Fibroblast of skin of left biceps (primary cell): ENCODE measurements around the gene SPATA31E1.
A peak's percentile ranks its signal among the peaks of the same experiment; 100 is the strongest.

Experiments
- DNase-seq, 2 experiments: peaks; one replicate each; pipeline ENCODE4 v3.0.0-alpha.2; 2013; ENCODE audit warnings: low read depth in 2 of 2

The SPATA31E1 gene

DNA sequence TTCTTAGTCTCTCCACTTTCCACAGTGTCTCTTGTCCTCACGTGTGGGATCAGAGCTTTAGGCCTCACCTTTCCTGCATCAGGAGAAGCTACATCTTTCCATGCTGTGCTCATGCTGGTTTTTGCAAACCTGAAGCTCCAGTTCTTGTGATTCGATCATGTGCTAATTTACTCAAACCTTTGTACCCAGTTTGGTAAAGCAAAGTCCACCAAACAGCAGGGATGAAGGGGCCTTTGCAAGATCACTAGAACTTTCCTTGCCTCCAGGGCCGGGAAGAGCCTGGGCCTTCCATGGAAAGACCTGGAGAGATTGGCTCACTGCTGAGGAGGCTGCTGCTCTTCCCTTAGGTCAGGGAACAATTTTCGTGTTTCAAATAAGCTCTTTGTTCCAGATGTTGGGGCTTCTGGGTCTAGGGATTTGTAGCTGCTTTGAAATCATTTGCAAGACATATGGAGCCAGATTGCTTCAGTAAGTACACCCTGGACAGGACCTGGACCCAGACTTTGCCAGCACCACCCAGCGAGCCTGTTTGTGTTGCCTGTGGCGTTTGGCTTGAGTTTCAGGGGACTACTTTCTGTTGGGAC, 18.7 kb upstream of the SPATA31E1 start:
- no peak for DNase-seq

GRCh38 chr9:87864915-87865314, 17.8 kb upstream of the SPATA31E1 start:
- no peak for DNase-seq

DNA sequence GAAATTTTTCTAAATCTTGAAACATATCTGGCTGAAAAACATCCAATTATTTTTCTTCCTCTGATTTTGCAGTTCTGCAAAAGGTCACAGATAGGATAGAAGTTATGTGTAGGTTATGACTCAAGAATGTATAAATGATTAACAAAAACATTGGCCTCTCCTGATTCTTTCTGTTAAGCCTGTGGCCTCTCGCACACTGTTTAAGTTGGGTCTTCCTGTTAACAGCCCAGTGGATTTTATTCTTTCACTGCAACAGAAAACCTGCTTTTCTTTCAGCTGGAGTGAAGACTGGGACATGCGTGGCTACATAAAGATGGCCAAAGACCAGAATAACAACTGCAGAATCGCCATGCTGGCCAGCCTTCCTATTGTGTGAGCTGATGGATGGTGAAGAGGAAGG, 17.1 kb upstream of the SPATA31E1 start:
- DNase-seq = no peak

- DNase-seq = no peak
Measured at GRCh38 chr9:87867391-87867790, 15.3 kb upstream of the SPATA31E1 start.

GRCh38 chr9:87868175-87868574, 14.5 kb upstream of the SPATA31E1 start:
- no peak for DNase-seq

DNA sequence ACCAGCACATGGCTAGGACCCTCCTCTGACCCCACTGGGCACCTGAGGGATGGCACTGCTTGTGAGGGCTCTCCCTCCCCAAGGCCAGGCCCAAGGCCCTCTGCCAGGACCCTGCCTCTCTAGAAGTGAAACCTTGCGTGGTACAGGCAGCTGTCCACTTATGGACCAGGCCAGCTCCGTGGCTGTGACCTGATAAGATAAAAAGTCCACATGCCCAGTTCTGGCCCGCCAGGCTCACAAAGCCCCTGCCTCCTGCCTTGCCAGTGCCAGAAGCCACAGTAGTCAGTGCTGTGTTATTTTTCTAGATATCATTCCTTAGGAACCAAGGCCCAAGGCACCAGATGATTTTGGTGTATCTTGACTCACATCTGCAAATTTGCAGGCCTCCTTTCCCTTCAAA, 14.0 kb upstream of the SPATA31E1 start:
- no peak for DNase-seq

- DNase-seq = no peak
Measured at GRCh38 chr9:87869082-87869481, 13.6 kb upstream of the SPATA31E1 start.

- DNase-seq = no peak
Measured at GRCh38 chr9:87871425-87872078, 11.1 kb upstream of the SPATA31E1 start.

DNA sequence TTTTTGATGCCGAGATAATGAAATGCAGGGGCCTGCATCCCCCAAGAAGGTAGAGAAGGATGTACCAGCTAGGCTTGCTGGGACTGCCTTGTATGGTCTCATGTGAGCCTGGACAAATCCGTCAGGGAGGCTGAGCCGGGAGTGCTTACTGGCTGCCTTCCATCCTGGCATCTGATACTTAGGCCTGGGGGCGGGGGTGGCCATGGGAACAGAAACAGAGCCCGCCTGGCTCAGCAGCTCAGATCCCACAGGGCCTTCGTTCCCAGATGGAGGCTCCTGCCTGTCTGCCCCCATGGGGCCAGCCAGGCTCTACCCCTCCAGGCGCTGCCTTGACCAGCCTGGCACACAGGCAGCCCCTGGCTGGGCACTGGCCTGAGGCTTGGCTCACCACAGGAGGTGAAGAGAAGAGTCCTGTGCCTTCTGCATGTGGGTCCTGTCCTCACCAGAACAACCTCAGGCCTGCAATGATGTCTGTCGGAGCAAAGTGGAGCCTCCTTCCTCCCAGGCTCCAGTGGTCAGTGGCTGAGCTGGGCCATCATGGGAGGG, 10.5 kb upstream of the SPATA31E1 start:
- DNase-seq = no peak

GRCh38 chr9:87873607-87874303, 8.9 kb upstream of the SPATA31E1 start:
- no peak for DNase-seq

DNA sequence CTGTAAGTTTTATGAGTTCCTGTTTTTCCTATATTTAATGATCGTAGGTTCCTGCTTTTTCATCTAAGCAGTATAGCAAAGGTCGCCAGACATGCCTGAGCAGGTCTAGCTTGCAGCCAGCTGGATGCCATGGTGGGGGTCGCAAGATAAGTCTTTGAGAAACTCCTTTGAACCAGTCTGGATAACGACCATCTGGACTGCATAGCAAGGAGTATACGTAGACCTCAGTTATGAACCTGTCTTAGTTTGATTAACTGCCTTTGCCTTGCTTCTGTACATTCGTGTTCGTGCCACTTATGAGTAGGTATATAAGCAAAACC, 8.4 kb upstream of the SPATA31E1 start:
- DNase-seq = no peak

DNA sequence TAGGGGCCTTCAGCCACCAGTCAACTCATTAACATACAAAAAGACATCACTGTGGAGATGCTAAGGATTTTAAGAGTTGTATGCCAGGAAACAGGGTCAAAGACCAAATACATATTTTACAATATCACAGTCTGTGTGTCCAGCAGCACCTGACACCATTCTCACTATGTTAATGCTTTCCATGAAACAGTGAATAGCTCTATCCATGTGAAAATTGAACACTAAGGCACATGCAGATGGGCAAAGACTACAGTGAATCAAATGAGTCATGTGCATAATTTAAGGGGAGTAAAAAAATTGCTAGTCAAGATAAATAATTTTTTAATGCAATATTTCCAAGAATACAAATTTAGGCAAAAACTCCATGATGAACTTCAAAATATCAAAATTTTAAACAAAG, 7.6 kb upstream of the SPATA31E1 start:
- no peak for DNase-seq

DNA sequence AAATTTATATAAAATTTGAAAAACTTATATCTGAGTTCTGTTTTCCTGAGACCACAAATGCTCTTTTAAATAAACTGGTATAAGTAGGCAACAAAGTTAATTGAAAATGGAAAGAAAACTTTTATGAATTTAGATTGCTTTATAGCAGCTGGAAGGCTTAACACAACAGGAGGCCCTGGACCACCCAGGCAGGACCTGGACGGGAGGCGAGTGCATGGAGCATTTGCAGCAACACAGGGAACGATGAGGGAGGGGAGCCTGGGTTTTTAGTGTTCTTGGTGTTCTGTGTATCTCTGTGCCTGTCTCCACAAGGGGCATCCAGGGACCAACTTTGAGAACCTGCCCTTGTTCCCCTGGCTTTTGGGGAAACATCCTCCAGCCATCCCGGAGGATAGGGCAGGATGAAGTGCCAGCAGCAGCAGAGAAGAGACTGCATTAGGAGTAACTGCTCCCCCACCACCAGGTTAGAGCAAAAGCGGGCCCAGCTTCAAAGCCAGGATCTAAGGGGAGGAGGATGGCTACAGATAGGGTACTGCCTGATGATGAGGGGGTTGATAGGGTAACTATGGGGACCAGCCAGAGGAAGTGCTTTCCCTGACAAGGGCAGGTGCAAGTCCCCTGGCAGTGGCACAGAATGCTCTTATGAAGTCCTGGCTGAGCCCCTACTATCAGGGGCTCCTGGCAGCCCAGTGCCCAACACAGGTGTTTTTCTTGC, 6.7 kb upstream of the SPATA31E1 start:
- DNase-seq = no peak

DNA sequence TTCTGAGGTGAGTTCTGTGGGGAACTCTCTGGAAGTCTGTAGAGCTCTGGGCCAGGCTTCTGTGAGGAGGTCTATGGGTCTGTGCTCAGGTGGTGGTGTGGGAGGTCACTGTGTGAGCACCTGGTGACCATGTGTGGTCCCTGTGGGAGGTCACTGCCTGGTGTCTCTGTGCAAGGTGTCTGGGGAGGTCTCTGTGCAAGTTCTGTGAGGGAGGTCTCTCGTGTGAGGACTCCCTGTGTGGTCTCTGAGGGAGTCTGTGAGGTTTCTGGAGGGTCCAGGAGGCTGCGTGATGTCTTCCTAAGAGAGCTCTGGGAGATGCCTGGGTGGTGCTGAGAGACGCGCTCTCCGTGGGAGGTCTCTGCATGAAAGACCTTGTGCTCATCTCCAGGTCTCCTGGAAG, 6.0 kb upstream of the SPATA31E1 start:
- DNase-seq = no peak

GRCh38 chr9:87878989-87879511, 3.6 kb upstream of the SPATA31E1 start:
- peak; percentile 39 to 40 for DNase-seq

DNA sequence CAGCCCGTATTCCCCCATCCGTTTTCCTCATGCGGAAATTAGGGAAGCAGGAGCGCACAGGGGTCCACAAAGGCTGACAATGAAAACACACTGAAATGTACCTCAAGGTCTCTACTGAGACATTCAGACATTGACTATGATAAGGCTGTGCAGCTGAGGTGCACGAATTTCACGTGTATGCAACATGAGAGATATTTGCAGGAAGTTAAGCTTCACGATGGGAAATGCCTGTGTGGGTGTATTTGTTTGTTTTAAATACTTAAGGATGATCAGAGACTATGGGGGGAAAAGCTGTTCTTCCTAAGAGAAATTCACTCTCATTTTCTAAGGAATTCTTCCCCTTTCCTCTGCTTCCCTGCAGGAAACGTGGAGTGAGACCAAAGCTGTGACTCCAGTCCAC, 2.6 kb upstream of the SPATA31E1 start:
- no peak for DNase-seq

GRCh38 chr9:87880683-87881082, 2.0 kb upstream of the SPATA31E1 start:
- DNase-seq = no peak

- DNase-seq = no peak
Measured at GRCh38 chr9:87883274-87883673, 597 bp downstream of the SPATA31E1 start.

- no peak for DNase-seq
Measured at GRCh38 chr9:87883990-87884389, 1.3 kb downstream of the SPATA31E1 start.

- DNase-seq = no peak
Measured at GRCh38 chr9:87884578-87885459, 2.1 kb downstream of the SPATA31E1 start.

- no peak for DNase-seq
Measured at GRCh38 chr9:87885484-87886189, 3.0 kb downstream of the SPATA31E1 start.
